Measurements from ENCODE around the gene EGR4.

The EGR4 gene

DNA sequence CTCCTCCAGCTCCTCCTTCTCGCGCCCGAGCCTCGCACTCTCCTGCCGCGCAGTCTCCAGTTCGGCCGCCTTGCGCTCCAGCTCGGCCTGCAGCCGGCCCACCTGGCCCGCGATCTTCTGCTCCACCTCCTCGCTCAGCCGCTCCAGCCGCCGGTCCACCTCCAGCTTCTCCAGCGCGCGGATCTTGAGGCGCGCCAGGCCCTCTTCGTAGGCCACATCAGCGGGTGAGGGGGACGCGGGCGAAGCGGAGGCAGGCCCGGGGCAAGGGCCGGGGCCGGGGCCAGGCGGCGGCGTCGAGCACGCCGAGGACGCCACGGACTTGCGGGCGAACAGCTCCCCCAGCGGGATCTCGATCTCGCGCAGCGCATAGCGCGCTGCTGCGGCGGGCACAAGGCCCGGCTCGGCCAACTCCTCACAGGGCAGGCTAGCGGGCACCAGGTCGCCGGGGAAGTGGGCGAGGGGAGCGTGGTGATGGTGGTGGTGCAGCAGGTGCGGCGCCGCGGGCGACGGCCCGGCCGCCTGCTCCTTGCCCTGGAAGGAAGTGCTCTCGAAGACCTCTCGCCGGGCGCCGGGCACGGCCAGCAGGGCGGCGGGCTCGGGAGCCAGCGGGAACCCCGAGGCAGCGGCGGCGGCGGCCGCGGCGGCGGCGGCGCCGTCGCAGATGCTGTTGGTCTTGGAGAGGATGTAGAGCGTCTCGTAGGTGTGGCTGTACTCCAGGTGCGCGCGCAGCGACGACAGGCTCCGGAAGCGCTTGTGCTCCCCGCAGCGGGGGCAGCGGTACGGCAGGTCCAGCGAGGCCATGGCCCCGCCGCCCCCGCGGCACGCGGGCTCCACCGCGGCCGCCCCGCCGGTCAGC lies 24.3 kb downstream of the EGR4 start:
- no peaks in the 10 kb centered on the region for H3K36me3 ChIP-seq (ENCODE audit: insufficient read depth)
- no peak overlapping the region for H3K9ac ChIP-seq
- TF ChIP-seq, protein P1, sequence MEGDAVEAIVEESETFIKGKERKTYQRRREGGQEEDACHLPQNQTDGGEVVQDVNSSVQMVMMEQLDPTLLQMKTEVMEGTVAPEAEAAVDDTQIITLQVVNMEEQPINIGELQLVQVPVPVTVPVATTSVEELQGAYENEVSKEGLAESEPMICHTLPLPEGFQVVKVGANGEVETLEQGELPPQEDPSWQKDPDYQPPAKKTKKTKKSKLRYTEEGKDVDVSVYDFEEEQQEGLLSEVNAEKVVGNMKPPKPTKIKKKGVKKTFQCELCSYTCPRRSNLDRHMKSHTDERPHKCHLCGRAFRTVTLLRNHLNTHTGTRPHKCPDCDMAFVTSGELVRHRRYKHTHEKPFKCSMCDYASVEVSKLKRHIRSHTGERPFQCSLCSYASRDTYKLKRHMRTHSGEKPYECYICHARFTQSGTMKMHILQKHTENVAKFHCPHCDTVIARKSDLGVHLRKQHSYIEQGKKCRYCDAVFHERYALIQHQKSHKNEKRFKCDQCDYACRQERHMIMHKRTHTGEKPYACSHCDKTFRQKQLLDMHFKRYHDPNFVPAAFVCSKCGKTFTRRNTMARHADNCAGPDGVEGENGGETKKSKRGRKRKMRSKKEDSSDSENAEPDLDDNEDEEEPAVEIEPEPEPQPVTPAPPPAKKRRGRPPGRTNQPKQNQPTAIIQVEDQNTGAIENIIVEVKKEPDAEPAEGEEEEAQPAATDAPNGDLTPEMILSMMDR (conservative IDR thresholded peaks at IDR 0.05; ENCODE audit: low read depth, low read length): no peak
- no peak overlapping the region for H3K4me3 ChIP-seq (IDR thresholded peaks at IDR 0.05; ENCODE audit: insufficient read depth, low read depth, low read length)
- H3K4me2 ChIP-seq: no peak overlapping the region
- no peaks in the 10 kb centered on the region for H3K27me3 ChIP-seq (ENCODE audit: insufficient read depth, low read depth)
- no peak overlapping the region for H3K27ac ChIP-seq
- H3K79me2 ChIP-seq (ENCODE audit: insufficient read depth, low read depth): peaks cover 4% of the 10 kb centered on the region; the same call in 1 of the 2 replicates
- no peaks in the 10 kb centered on the region for H3K4me1 ChIP-seq (ENCODE audit: low read depth, poor library complexity, severe bottlenecking)
- peak overlapping the region; percentile 7; the same call in 1 of the 2 replicates for H2AFZ ChIP-seq (ENCODE audit: low read depth)
- no peaks in the 10 kb centered on the region for H4K20me1 ChIP-seq (ENCODE audit: insufficient read depth)

DNA sequence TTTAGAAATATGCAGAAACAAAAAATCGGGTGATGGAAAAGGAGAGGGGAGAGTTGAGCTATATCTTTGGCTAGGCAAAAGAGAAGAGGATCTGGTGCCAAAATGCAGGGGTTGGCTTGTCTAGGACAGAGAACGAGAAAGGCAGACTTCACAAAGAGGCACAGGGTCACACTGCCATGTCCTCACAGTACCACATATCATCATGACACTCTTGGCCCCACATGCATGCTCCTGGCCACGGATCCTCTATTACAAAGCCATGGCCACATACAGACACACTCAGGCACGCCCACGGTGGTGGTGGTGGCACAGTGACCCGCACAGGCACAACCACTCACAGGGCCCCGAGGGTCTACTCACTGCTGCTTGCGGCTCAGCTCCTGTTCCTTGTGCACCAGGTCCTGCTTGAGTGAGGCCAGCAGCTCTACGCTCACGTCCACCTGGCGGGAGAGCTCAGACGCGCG lies 24.9 kb downstream of the EGR4 start:
- Histone ChIP-seq H3K27me3 (ENCODE audit: insufficient read depth, low read depth) (no peaks in the 10 kb centered on the region), H3K4me3 (IDR thresholded peaks at IDR 0.05; ENCODE audit: insufficient read depth, low read depth, low read length) (no peak overlapping the region), H3K4me1 (ENCODE audit: low read depth, poor library complexity, severe bottlenecking) (no peaks in the 10 kb centered on the region), H3K9ac (no peak overlapping the region), H3K79me2 (ENCODE audit: insufficient read depth, low read depth) (peaks cover 4% of the 10 kb centered on the region; the same call in 1 of the 2 replicates), H3K4me2 (no peak overlapping the region), H2AFZ (ENCODE audit: low read depth) (no peak overlapping the region), H4K20me1 (ENCODE audit: insufficient read depth) (no peaks in the 10 kb centered on the region), H3K36me3 (ENCODE audit: insufficient read depth) (no peaks in the 10 kb centered on the region), H3K27ac (no peak overlapping the region)
- TF ChIP-seq, protein P1 (conservative IDR thresholded peaks at IDR 0.05; ENCODE audit: low read depth, low read length): no peak

DNA sequence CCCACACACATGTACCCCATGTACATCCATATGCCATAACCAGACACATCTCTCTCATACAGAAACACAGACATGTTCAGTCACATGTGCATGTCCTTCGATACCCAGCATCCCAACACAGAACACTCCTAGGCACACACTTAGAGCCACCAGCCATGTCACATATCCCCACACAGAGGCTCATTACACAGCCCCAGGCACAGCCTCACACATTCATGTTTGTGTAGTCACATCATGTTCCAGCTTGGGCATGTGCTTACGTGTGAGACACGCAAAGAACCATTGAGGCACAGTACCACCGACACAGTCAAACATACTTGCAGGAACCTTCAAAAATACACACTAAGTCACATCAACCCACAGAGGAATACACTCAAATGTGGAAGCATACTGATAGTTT lies 26.3 kb downstream of the EGR4 start:
- Histone ChIP-seq H3K4me3 (IDR thresholded peaks at IDR 0.05; ENCODE audit: insufficient read depth, low read depth, low read length) (no peak overlapping the region), H3K9ac (no peak overlapping the region), H3K27ac (no peak overlapping the region), H3K4me1 (ENCODE audit: low read depth, poor library complexity, severe bottlenecking) (no peaks in the 10 kb centered on the region), H3K79me2 (ENCODE audit: insufficient read depth, low read depth) (peaks cover 4% of the 10 kb centered on the region; the same call in 1 of the 2 replicates), H3K36me3 (ENCODE audit: insufficient read depth) (no peaks in the 10 kb centered on the region), H4K20me1 (ENCODE audit: insufficient read depth) (no peaks in the 10 kb centered on the region), H3K4me2 (no peak overlapping the region), H2AFZ (ENCODE audit: low read depth) (no peak overlapping the region), H3K27me3 (ENCODE audit: insufficient read depth, low read depth) (no peaks in the 10 kb centered on the region)
- TF ChIP-seq, protein P1 (conservative IDR thresholded peaks at IDR 0.05; ENCODE audit: low read depth, low read length): no peak

DNA sequence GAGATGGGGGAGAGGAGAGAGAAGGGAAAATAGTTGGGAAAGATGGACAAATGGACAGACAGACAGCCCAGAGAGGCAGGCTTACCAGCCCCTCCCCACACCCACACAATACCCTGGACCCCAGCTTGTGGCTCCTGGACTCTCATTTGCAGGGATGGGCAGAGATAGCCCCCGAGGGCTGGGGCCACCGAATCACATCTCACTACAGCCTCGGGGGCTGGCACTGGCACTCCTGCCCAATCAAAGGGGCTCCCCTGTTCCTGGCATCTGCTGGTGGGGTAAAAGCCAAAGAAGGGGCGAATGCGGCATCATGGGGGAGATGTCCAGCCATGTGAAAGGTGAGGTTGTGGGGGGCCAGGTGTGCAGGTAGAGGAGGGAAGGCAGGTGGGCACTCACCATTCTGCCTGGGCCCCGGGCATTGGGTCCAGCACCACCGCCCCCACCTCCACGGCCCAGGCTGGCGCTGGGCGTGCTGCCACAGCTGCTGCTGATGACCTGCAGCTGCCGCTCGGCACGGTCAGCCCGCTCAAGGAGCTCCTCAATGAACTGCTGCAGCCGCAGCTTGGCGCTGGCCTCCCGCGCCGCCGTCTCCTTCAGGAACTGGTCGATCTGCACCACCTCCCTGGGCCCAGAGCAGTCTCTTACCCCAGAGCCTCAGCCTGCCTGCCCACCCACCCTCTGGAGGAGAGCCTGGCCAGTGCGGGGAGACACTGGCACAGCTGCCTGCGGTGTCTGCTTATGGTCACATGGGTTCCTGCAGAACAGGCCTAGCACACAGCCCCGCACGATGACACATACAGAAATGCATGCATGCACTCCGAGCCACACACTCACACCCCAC lies 27.1 kb downstream of the EGR4 start:
- no peak overlapping the region for H2AFZ ChIP-seq (ENCODE audit: low read depth)
- H3K27ac ChIP-seq: no peak overlapping the region
- H3K36me3 ChIP-seq (ENCODE audit: insufficient read depth): no peaks in the 10 kb centered on the region
- peaks cover 4% of the 10 kb centered on the region; the same call in 1 of the 2 replicates for H3K79me2 ChIP-seq (ENCODE audit: insufficient read depth, low read depth)
- H3K4me3 ChIP-seq (IDR thresholded peaks at IDR 0.05; ENCODE audit: insufficient read depth, low read depth, low read length): no peak overlapping the region
- no peak overlapping the region for H3K4me2 ChIP-seq
- H4K20me1 ChIP-seq (ENCODE audit: insufficient read depth): no peaks in the 10 kb centered on the region
- H3K4me1 ChIP-seq (ENCODE audit: low read depth, poor library complexity, severe bottlenecking): no peaks in the 10 kb centered on the region
- no peaks in the 10 kb centered on the region for H3K27me3 ChIP-seq (ENCODE audit: insufficient read depth, low read depth)
- TF ChIP-seq, protein P1 (conservative IDR thresholded peaks at IDR 0.05; ENCODE audit: low read depth, low read length): no peak
- H3K9ac ChIP-seq: no peak overlapping the region
